HCT116 (cell line): ENCODE measurements around the gene ZSCAN9. TPM values are rescaled to one million over a fixed set of nuclear protein-coding genes. Genes with fewer than 3 reads are reported as not detected.

Source experiments
- ATAC-seq: fragments of 200-7000 bp; cut with Tn5 transposase; 2 replicates; pipeline ENCODE4 v1.9.1; 2020; ENCODE audit warnings: mild to moderate bottlenecking, moderate library complexity
- BruUV-seq: library from RNA; stranded (reverse); fragments of 400-500 nt; replicated peaks from 2 replicates; lab custom pipeline; 2021; lab: Mats Ljungman, UMichigan
- CTCF ChIA-PET: fragments of 300-600 bp; sonication (Branson Sonifier 250); formaldehyde crosslinking; loops from one replicate; lab custom pipeline; 2021; ENCODE audit warnings: antibody characterized with exemption; lab: Charles Lee
- POLR2A ChIA-PET: fragments of 300-600, 350-600 bp; sonication (Branson Sonifier 250); formaldehyde crosslinking; loops from one replicate; lab custom pipeline; 2021; ENCODE audit warnings: antibody characterized with exemption; lab: Charles Lee
- RAD21 ChIA-PET, 2 experiments: fragments of 300-600 bp; sonication (Branson Sonifier 250); formaldehyde crosslinking; loops; one replicate each; lab custom pipeline; 2023; ENCODE audit warnings: low total read pairs in 2 of 2; ENCODE audit not compliant: uncharacterized antibody in 2 of 2, unreplicated experiment in 2 of 2, low non-redundant PET in 1 of 2; lab: Charles Lee
- DNase-seq: peaks from one replicate; pipeline ENCODE4 v3.0.0-alpha.2; 2010; ENCODE audit warnings: low read depth, low spot score
- H2AFZ ChIP-seq: fragments of 200-600 bp; shearing (Covaris generic), sonication (generic); 2 replicates; pipeline ENCODE4 v1.6.1; 2017; ENCODE audit warnings: low read depth, mixed run types, mixed read lengths, antibody characterized with exemption, low read length; ENCODE audit not compliant: poor library complexity, severe bottlenecking
- H3K27ac ChIP-seq: 2 replicates; pipeline ENCODE4 v1.5.1; 2012; ENCODE audit warnings: low read depth, low read length
- H3K27me3 ChIP-seq: fragments of 200-600 bp; sonication (generic); 2 replicates; pipeline ENCODE4 v1.6.1; 2016; ENCODE audit warnings: mixed run types, low read length, mixed read lengths; ENCODE audit not compliant: insufficient read depth
- H3K36me3 ChIP-seq, 2 experiments: fragments of 200-500 bp in 1 of 2; fragments of 200-600 bp in 1 of 2; sonication (Bioruptor generic) in 1 of 2; sonication (generic) in 1 of 2; 2 replicates each; pipeline versions ENCODE4 v1.5.1 to v1.6.1; 2014 to 2016; ENCODE audit warnings: low read length in 2 of 2, inconsistent platforms in 1 of 2, mixed read lengths in 1 of 2, mixed run types in 1 of 2; ENCODE audit not compliant: insufficient read depth in 2 of 2, control insufficient read depth in 1 of 2
- H3K4me1 ChIP-seq, 2 experiments: fragments of 200-600 bp in 1 of 2; sonication (generic) in 1 of 2; 2 replicates each; pipeline versions ENCODE4 v1.5.1 to v1.6.1; 2012 to 2017; ENCODE audit warnings: low read length in 2 of 2, inconsistent platforms in 1 of 2, mild to moderate bottlenecking in 1 of 2, mixed read lengths in 1 of 2, mixed run types in 1 of 2, moderate library complexity in 1 of 2; ENCODE audit not compliant: insufficient read depth in 2 of 2, control insufficient read depth in 1 of 2
- H3K4me2 ChIP-seq: fragments of 200-600 bp; sonication (generic); 2 replicates; pipeline ENCODE4 v1.6.1; 2017; ENCODE audit warnings: mixed run types, low read length, mixed read lengths
- H3K4me3 ChIP-seq, 2 experiments: fragments of 200-600 bp in 1 of 2; sonication (generic) in 1 of 2; replicated peaks in 1 of 2; 2 replicates each; pipeline ENCODE4 v1.5.1; 2011 to 2016; ENCODE audit warnings: low read length in 2 of 2, control low read depth in 1 of 2, low read depth in 1 of 2, mild to moderate bottlenecking in 1 of 2, mixed read lengths in 1 of 2, mixed run types in 1 of 2
- H3K79me2 ChIP-seq: fragments of 200-600 bp; sonication (generic); 2 replicates; pipeline ENCODE4 v1.6.1; 2017; ENCODE audit warnings: mild to moderate bottlenecking, mixed run types, low read length, moderate library complexity, mixed read lengths; ENCODE audit not compliant: insufficient read depth
- H3K9ac ChIP-seq: fragments of 200-600 bp; sonication (generic); 2 replicates; pipeline ENCODE4 v1.6.1; 2016; ENCODE audit warnings: low read length, mixed read lengths
- H3K9me2 ChIP-seq: fragments of 200-600 bp; sonication (generic), shearing (Covaris generic); 2 replicates; pipeline ENCODE4 v1.6.1; 2017; ENCODE audit warnings: mixed run types, mild to moderate bottlenecking, moderate library complexity; ENCODE audit not compliant: insufficient read depth
- H3K9me3 ChIP-seq, 2 experiments: fragments of 200-500 bp in 1 of 2; fragments of 200-600 bp in 1 of 2; sonication (Bioruptor generic) in 1 of 2; sonication (generic) in 1 of 2; 2 replicates each; pipeline ENCODE4 v1.6.1; 2014 to 2017; ENCODE audit warnings: low read length in 2 of 2, mixed read lengths in 2 of 2, inconsistent platforms in 1 of 2, low read depth in 1 of 2, mild to moderate bottlenecking in 1 of 2, mixed run types in 1 of 2, moderate library complexity in 1 of 2; ENCODE audit not compliant: control insufficient read depth in 1 of 2, insufficient read depth in 1 of 2
- H4K20me1 ChIP-seq: fragments of 200-600 bp; sonication (generic), shearing (Covaris generic); 2 replicates; pipeline ENCODE4 v1.6.1; 2017; ENCODE audit warnings: mixed run types, mild to moderate bottlenecking, moderate library complexity; ENCODE audit not compliant: insufficient read depth
- CEBPB ChIP-seq: IDR thresholded peaks from 2 replicates; pipeline ENCODE4 v1.6.1; 2012; ENCODE audit warnings: low read depth
- EGR1 ChIP-seq: IDR thresholded peaks from 2 replicates; pipeline ENCODE4 v1.6.1; 2012; ENCODE audit warnings: low read depth
- ELF1 ChIP-seq: IDR thresholded peaks from 2 replicates; pipeline ENCODE4 v1.6.1; 2012; ENCODE audit warnings: low read depth, borderline replicate concordance
- EZH2phosphoT487 ChIP-seq: fragments of 200-600 bp; IDR thresholded peaks from 2 replicates; pipeline ENCODE4 v1.6.1; 2018; ENCODE audit warnings: antibody characterized with exemption, borderline replicate concordance
- POLR2A ChIP-seq: IDR thresholded peaks from 2 replicates; pipeline ENCODE4 v1.7.0; 2011; ENCODE audit warnings: borderline replicate concordance; ENCODE audit not compliant: insufficient read depth, insufficient read length; ENCODE audit errors: extremely low read depth
- POLR2AphosphoS5 ChIP-seq: IDR thresholded peaks from 2 replicates; pipeline ENCODE4 v1.6.1; 2011; ENCODE audit warnings: mild to moderate bottlenecking, low read depth, low read length, moderate library complexity
- SIN3A ChIP-seq: IDR thresholded peaks from 2 replicates; pipeline ENCODE4 v1.6.1; 2012; ENCODE audit warnings: low read depth
- SP1 ChIP-seq: IDR thresholded peaks from 2 replicates; pipeline ENCODE4 v1.6.1; 2012; ENCODE audit warnings: low read depth
- SRF ChIP-seq: IDR thresholded peaks from 2 replicates; pipeline ENCODE4 v1.6.1; 2012; ENCODE audit warnings: low read depth
- TCF7L2 ChIP-seq: IDR thresholded peaks from 2 replicates; pipeline ENCODE4 v1.7.0; 2011; ENCODE audit warnings: borderline replicate concordance, inconsistent platforms; ENCODE audit not compliant: insufficient read depth, insufficient read length; ENCODE audit errors: extremely low read depth
- ZBTB33 ChIP-seq: IDR thresholded peaks from 2 replicates; pipeline ENCODE4 v1.6.1; 2011; ENCODE audit warnings: mild to moderate bottlenecking, low read length, moderate library complexity; ENCODE audit not compliant: insufficient replicate concordance; ENCODE audit errors: extremely low read depth
- ZNF274 ChIP-seq: fragments of 200-500 bp; sonication (Bioruptor generic); IDR thresholded peaks from 2 replicates; pipeline ENCODE4 v1.6.1; 2014; ENCODE audit warnings: mild to moderate bottlenecking, low read depth, low read length, inconsistent platforms
- intact Hi-C: fragments of 100-400 bp; cut with micrococcal nuclease; formaldehyde crosslinking; loops from 2 replicates; pipeline ENCODE4 v1.10.0; 2022
- total RNA-seq: library from RNA; stranded (reverse); gene quantifications from one replicate; pipeline ENCODE4 v1.2.1, GENCODE V29; 2021; ENCODE audit not compliant: unreplicated experiment

ZSCAN9 gene
- total RNA-seq, 1 experiment from 2014 or later: 10.8 TPM

DNA sequence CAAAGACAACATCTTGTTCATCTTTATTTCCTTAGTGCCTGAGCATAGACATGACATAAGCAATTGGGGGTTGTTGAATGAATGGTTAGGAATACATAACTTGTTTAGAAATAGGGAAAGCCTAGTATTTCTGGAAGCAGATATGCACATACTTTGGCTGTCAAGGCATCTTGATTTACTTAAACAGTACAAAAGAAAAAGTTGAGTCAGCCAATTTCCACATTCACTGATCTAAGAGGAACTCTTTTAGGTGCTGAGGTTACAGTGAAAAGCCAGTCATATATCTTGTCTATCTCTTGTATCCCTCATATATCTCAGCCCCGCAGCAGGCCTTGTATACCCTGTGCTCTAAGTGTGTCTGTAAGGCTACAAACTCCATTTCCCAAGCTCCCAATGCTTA is 15.4 kb downstream of the ZSCAN9 start:
- Histone ChIP-seq H3K27ac (no peak overlapping the region), H3K4me1 (no peaks in the 10 kb centered on the region), H3K79me2 (no peaks in the 10 kb centered on the region), H3K36me3 (peaks cover 3 to 11% of the 10 kb centered on the region in 2 experiments; a peak in 2 of 4 replicates), H4K20me1 (no peaks in the 10 kb centered on the region), H3K9me2 (no peaks in the 10 kb centered on the region), H3K4me3 (no peak overlapping the region), H2AFZ (no peak overlapping the region), H3K4me2 (no peak overlapping the region), H3K9ac (no peak overlapping the region), H3K27me3 (no peaks in the 10 kb centered on the region), H3K9me3 (peaks cover 0 to 4% of the 10 kb centered on the region in 2 experiments; a peak in 1 of 4 replicates)
- DNase-seq (no peak), ATAC-seq (no peak)
- intact Hi-C loops: no loop called here
- no TSS peak for BruUV-seq
- ChIA-PET RAD21 (no interaction called here), CTCF (no interaction called here), POLR2A (no interaction called here)
- TF ChIP-seq SIN3A (no peak), POLR2A (no peak), SP1 (no peak), ELF1 (no peak), TCF7L2 (no peak), SRF (no peak), CEBPB (no peak), ZBTB33 (no peak), POLR2AphosphoS5 (no peak), EGR1 (no peak), ZNF274 (no peak), EZH2phosphoT487 (no peak)
